GM21423 (cell line): ENCODE data around the gene GRB7.

Experiments
- ATAC-seq: cut with Tn5 transposase; IDR thresholded peaks from one replicate; pipeline ENCODE4 v1.9.1; 2021; ENCODE audit warnings: mild to moderate bottlenecking, moderate library complexity; ENCODE audit not compliant: unreplicated experiment

The GRB7 gene

DNA sequence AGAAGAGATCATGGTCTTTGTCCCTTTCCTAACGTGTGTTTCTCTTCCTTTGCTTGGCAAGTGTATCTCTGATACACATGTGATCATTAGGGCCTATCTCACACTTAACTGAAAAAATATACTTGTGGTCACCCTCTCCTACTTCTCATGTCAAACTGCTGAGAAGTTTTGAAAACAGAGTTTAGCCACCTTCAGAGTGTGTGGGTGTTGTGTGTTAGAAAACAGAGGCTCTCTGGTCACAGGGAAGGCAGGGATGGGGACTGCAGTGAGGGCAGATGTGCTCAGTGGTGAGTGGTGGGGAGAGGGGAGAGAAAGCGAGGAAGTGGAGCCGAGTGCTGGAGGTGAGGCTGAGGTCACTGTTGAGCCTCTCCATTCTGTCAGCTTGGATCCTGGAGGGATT, 29.4 kb downstream of the GRB7 start:
- ATAC-seq: no peak

DNA sequence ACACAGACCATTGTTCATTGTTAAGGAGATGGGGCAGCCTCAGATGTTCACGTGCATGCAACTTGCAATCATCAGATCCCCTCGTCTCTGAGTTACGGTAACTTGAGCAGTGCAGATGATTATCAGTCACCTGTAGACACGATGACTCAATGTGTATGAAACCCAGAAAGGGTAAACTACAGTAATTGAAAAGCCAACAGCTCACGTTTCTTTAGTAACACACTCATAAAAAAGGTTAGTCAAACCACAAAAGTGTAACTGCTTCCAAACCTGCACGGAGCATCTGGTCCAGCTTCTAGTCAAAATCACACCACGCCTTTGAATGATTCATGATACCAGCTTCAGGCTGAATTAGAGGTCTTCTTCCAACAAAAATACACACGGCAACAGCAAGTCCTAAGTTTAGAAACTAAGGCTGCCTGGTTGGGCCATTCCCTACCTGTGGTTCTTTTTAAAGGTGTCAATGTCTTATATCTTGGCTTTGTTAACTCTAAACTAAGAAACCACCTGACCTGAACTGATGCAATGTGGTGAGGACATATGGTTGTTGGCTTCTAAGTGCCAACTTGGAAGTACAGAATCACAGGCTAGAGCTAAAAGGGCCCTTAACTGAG, 32.3 kb downstream of the GRB7 start:
- peak; percentile 58 for ATAC-seq

GRCh38 chr17:39772415-39772814, 34.7 kb downstream of the GRB7 start:
- ATAC-seq: no peak

GRCh38 chr17:39772987-39773934, 35.5 kb downstream of the GRB7 start:
- ATAC-seq: no peak

DNA sequence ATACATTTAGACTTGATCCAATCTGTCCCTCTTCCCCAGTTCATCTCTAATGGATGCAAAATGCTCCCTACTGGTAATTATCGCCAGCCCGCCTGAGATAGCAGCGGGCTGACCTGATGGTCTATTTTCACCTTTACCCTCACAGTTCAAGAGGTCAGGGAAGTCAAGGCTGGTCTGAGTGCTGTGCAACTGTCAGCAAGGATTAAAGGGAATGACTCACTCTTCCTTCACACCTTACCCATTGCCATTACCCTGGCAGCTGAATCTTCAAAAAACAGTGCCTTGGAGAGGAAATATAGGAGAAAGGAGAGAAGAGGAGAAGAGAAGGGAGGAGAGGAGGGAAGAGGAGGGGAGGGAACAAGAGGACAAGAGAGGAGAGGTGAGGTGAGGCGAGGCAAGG, 36.3 kb downstream of the GRB7 start:
- ATAC-seq: no peak

DNA sequence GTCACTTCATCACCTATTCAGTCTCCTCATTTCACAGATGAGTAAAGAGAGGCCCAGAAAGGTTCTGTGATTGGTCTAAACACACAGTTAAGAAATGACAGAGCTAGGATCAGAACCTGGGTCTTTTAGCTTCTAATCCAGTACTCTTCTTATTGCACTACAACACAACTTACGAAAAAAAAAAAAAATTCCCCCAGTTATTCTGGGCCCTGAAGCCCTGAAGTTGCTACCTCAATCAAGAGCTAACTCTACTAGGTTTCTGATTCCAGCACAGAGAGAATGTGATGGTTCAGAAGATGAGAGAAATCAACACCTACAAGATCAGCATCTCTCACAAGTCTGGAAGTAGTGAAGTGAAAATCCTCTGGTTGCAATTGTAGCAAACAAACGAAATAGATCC, 37.3 kb downstream of the GRB7 start:
- no peak for ATAC-seq

DNA sequence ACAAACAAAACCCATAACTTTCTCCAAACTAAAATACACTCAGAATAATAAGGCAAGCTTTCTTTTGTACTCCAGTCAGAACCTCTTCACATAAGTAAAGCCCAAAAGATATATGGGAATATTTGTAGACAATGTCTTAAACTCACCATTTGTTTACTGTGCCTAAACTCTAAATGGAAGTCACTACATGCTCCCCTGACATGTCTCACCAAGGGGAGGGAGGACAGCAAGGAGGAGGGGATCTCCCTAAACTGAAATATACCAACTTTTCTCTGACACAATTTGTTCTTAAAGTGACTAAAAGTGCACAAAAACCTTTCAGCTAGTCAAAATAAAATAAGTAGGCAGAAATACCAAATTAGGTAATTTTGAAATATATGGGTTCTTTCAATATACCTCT, 38.5 kb downstream of the GRB7 start:
- ATAC-seq: no peak

DNA sequence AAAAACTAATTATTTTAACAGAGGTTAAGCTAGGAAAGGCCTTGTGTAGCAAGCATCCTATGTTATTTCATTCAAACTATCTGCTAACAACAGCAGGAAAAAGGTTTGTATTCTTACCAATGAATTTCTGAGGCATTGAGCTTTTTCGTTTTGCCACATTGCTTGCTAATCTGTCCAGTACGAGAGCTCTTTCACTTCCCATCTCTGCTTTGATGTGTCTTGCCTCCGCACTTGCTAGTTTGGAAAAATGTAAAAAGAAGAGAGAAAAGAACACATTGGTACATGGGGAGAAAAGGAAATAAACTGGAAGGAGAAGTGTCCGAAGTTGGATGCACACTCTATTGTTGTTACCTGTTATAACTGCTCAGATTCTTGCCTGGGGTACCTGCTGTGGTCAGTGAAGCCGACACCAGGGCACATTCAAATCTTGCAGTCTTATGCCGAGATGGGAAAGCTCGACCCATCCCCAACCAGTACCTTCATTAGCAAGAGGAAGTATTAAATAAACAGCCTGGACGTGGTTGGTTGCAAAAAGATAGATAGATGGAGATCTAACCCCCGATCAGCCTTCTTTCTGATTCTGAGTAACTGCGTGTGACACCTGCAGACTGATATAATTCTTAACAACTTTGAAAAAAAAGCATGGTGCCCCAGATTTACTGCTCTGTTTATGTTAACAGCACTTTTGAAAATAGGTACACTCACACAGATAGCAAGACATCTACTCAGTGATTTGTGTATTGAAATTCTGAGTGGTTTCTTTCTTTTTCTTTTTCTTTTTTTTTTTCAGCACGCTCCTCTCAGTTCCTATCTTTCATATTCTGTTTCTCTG, 40.0 kb downstream of the GRB7 start:
- ATAC-seq: no peak

DNA sequence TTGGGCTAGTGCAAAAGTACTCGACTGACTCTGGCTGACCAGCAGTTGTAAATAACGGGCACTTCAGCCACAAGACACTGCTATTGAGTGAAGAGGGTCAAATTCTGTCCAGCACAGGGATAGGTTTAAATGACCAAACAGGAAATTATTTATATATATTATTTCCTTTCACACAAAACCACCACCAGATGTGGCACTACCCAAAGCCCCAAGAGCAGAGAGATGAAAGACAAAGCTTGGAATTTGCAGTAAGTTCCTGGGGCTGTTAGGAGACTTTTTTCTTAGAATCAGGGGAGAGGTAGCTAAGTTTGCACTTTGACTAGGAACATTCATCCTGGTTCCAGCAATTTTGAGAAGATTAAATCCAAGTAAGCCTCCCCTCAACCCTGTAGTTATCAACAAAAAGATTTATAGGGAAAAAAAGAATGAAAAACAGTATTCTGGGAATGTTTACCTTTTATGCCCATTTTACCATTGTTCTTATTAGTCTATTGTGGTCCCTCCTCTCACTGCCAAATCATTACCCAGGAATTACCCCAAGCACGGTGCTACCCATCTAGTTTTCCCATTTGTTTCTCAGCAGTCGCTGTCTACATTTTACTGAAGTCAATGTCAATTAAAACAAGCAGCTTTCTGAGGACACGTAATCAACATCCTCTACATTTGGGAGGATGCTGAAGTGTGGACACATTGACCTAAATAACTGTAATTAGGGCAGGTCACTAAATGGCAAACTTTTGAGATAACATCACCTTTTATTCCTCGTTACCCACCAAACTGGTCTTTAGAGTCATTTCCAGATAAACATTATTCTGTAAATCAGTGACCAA, 43.5 kb downstream of the GRB7 start:
- no peak for ATAC-seq

GRCh38 chr17:39781861-39782213, 44.1 kb downstream of the GRB7 start:
- ATAC-seq: no peak

DNA sequence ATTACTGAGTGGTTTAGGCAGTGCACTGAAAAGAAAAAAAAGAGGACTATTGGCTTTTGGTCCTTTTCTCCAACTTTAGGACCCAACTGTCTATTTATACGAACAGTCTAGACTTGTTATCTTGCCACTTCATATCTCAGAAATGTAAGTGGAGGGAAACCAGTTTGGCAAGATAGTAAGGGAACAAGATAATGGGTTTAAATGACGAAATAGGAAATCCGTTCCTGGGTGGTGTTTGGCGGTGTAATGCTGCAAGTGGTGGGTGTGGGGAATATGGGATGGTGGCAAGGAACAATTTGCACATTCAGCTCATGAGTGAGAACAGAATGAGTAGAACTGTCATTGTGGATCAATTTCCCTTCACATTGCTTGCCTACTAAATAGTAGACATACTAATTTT, 44.7 kb downstream of the GRB7 start:
- no peak for ATAC-seq

DNA sequence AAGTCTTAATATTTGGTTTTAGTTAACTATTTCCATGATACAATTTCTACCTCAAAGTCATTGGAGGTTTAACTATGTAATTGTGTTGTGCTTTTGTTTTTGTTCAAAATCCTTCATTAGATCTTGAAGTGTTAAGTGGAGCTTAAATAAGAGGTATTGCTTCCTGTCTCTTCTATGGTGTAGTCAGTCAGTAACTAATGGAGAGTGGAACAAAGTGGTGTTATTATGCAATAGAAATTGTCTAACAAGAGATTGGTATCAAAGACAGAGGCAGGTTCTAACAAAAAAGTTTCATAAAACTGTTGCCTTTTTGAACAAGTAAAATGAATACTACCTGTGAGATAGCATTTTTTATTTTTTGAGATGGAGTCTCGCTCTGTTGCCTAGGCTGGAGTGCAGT, 45.2 kb downstream of the GRB7 start:
- ATAC-seq: no peak

- no peak for ATAC-seq
Measured at GRCh38 chr17:39787041-39787440, 49.3 kb downstream of the GRB7 start.

GRCh38 chr17:39787743-39788484, 50.2 kb downstream of the GRB7 start:
- ATAC-seq: no peak

- no peak for ATAC-seq
Measured at GRCh38 chr17:39791111-39791992, 53.6 kb downstream of the GRB7 start.

- no peak for ATAC-seq
Measured at GRCh38 chr17:39792526-39793221, 54.9 kb downstream of the GRB7 start.

DNA sequence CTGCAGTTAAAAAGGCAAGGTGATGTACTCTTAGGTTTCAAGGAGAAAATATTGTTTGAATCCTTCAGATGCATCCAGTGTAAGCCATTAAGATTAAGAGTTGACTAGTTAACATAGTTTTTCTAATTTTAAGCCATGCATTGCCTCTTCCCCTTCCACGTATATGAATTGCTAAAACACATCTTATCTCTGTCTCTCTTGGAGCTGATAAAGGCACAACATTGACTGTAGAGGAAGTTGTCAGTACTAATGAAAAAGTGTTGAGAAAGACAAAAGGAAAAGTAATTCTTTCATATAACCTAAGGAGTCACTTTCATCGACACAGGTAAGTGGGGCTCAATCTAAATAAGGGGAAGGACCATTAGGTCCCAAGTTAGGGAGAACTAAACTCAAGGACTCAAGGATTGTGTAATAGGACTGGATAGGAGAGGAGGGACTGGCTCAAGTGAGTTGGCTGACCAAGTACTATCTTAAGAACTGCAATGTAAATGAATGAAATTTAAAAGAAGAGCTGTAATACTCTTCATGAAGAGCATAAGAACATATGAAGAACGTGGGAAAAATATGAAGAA, 55.6 kb downstream of the GRB7 start:
- ATAC-seq: no peak
